ENCODE measurements around the gene KMT5C. TPM values are rescaled to one million over a fixed set of nuclear protein-coding genes. Genes with fewer than 3 reads are reported as not detected.

The KMT5C gene
- total RNA-seq, 2 donors from 2014 or later: 29.2 to 31.3 TPM

- Mint-ChIP-seq H3K27ac (peak within 1 kb of the TSS; percentile 90), H3K9me3 (peaks cover 0 to 2% of the 10 kb centered on the region in 2 donors), H3K4me1 (ENCODE audit: low read depth) (peaks cover 61% of the 10 kb centered on the region), H3K36me3 (ENCODE audit: insufficient read depth in 2 of 2) (peaks cover 15 to 28% of the 10 kb centered on the region in 2 donors), H3K4me3 (peak within 1 kb of the TSS; percentile 92 to 99), H3K27me3 (ENCODE audit: low read depth) (no peaks in the 10 kb centered on the region)
- ATAC-seq (replicated peaks in 1 of 2): peak; percentile 20 to 27
- peak; percentile 58 to 59 for DNase-seq
These were observed 44.6 kb downstream of the KMT5C start, which contains the start of gene TMEM238 for GRCh38 chr19:55384131-55384919. TMEM238 (minus strand) TSS chr19:55384292; CDS start chr19:55384259, 33 bp downstream.

GRCh38 chr19:55384920-55385723 is 45.4 kb downstream of the KMT5C start:
- peaks cover 19 to 33% of the 10 kb centered on the region in 2 donors for H3K36me3 Mint-ChIP-seq (ENCODE audit: insufficient read depth in 2 of 2)
- peak; percentile 78 to 85 for ATAC-seq (replicated peaks in 1 of 2)
- peak overlapping the region; percentile 92 to 99 for H3K4me3 Mint-ChIP-seq
- no peaks in the 10 kb centered on the region for H3K27me3 Mint-ChIP-seq (ENCODE audit: low read depth)
- H3K4me1 Mint-ChIP-seq (ENCODE audit: low read depth): peaks cover 67% of the 10 kb centered on the region
- DNase-seq: peak; percentile 94 to 98
- H3K9me3 Mint-ChIP-seq: peaks cover 0 to 2% of the 10 kb centered on the region in 2 donors
- peak overlapping the region; percentile 89 for H3K27ac Mint-ChIP-seq

- peak; percentile 70 to 72 for ATAC-seq (replicated peaks in 1 of 2)
- H3K36me3 Mint-ChIP-seq (ENCODE audit: insufficient read depth in 2 of 2): peaks cover 21 to 37% of the 10 kb centered on the region in 2 donors
- no peaks in the 10 kb centered on the region for H3K27me3 Mint-ChIP-seq (ENCODE audit: low read depth)
- peaks cover 72% of the 10 kb centered on the region for H3K4me1 Mint-ChIP-seq (ENCODE audit: low read depth)
- H3K27ac Mint-ChIP-seq: peak within 1 kb of the TSS; percentile 89
- peak; percentile 97 to 99 for DNase-seq
- peaks cover 0 to 2% of the 10 kb centered on the region in 2 donors for H3K9me3 Mint-ChIP-seq
- peak within 1 kb of the TSS; percentile 92 to 99 for H3K4me3 Mint-ChIP-seq
These were observed 46.2 kb downstream of the KMT5C start, which contains the start of gene RPL28 for GRCh38 chr19:55385724-55386492. RPL28 (plus strand) TSS chr19:55385932; CDS start chr19:55386358, 426 bp downstream.

GRCh38 chr19:55386493-55386971 is 46.9 kb downstream of the KMT5C start:
- Mint-ChIP-seq H3K9me3 (peaks cover 0 to 2% of the 10 kb centered on the region in 2 donors), H3K27me3 (ENCODE audit: low read depth) (no peaks in the 10 kb centered on the region), H3K36me3 (ENCODE audit: insufficient read depth in 2 of 2) (peaks cover 21 to 34% of the 10 kb centered on the region in 2 donors), H3K4me1 (ENCODE audit: low read depth) (peaks cover 71% of the 10 kb centered on the region), H3K4me3 (peak overlapping the region; percentile 92 to 99), H3K27ac (peak overlapping the region; percentile 89)
- ATAC-seq (replicated peaks in 1 of 2): no peak
- DNase-seq: no peak

- DNase-seq (no peak), ATAC-seq (replicated peaks in 1 of 2) (no peak)
- no peaks in the 10 kb centered on the region for H3K27me3 Mint-ChIP-seq (ENCODE audit: low read depth)
- H3K27ac Mint-ChIP-seq: peak overlapping the region; percentile 89
- H3K4me3 Mint-ChIP-seq: peak overlapping the region; percentile 92 to 99
- H3K9me3 Mint-ChIP-seq: no peaks in the 10 kb centered on the region
- H3K4me1 Mint-ChIP-seq (ENCODE audit: low read depth): peaks cover 57% of the 10 kb centered on the region
- H3K36me3 Mint-ChIP-seq (ENCODE audit: insufficient read depth in 2 of 2): peaks cover 15 to 32% of the 10 kb centered on the region in 2 donors
These were observed 48.2 kb downstream of the KMT5C start for GRCh38 chr19:55387736-55388497.

- peaks cover 50% of the 10 kb centered on the region for H3K4me1 Mint-ChIP-seq (ENCODE audit: low read depth)
- no peaks in the 10 kb centered on the region for H3K27me3 Mint-ChIP-seq (ENCODE audit: low read depth)
- H3K4me3 Mint-ChIP-seq: peak overlapping the region in 1 of 2 donors; percentile 55
- H3K9me3 Mint-ChIP-seq: no peaks in the 10 kb centered on the region
- peaks cover 15 to 32% of the 10 kb centered on the region in 2 donors for H3K36me3 Mint-ChIP-seq (ENCODE audit: insufficient read depth in 2 of 2)
- no peak for ATAC-seq (replicated peaks in 1 of 2)
- H3K27ac Mint-ChIP-seq: peak overlapping the region; percentile 92
- DNase-seq: no peak
These were observed 50.0 kb downstream of the KMT5C start for GRCh38 chr19:55389386-55390317.

- Mint-ChIP-seq H3K27me3 (ENCODE audit: low read depth) (no peaks in the 10 kb centered on the region), H3K4me3 (no peak overlapping the region), H3K27ac (no peak overlapping the region), H3K36me3 (ENCODE audit: insufficient read depth in 2 of 2) (peaks cover 15 to 32% of the 10 kb centered on the region in 2 donors), H3K9me3 (no peaks in the 10 kb centered on the region), H3K4me1 (ENCODE audit: low read depth) (peaks cover 46% of the 10 kb centered on the region)
- ATAC-seq (replicated peaks in 1 of 2) (no peak), DNase-seq (no peak)
These were observed 50.8 kb downstream of the KMT5C start for GRCh38 chr19:55390461-55390880.

GRCh38 chr19:55391191-55391670 is 51.6 kb downstream of the KMT5C start:
- Mint-ChIP-seq H3K4me1 (ENCODE audit: low read depth) (peaks cover 43% of the 10 kb centered on the region), H3K27ac (no peak overlapping the region), H3K9me3 (no peaks in the 10 kb centered on the region), H3K4me3 (no peak overlapping the region), H3K36me3 (ENCODE audit: insufficient read depth in 2 of 2) (peaks cover 12 to 27% of the 10 kb centered on the region in 2 donors), H3K27me3 (ENCODE audit: low read depth) (no peaks in the 10 kb centered on the region)
- ATAC-seq (replicated peaks in 1 of 2) (peak in 1 of 2 donors; percentile 10), DNase-seq (no peak)

GRCh38 chr19:55391702-55392615 is 52.3 kb downstream of the KMT5C start:
- Mint-ChIP-seq H3K27ac (no peak overlapping the region), H3K27me3 (ENCODE audit: low read depth) (no peaks in the 10 kb centered on the region), H3K4me1 (ENCODE audit: low read depth) (peaks cover 36% of the 10 kb centered on the region), H3K9me3 (no peaks in the 10 kb centered on the region), H3K36me3 (ENCODE audit: insufficient read depth in 2 of 2) (peaks cover 8 to 20% of the 10 kb centered on the region in 2 donors), H3K4me3 (no peak overlapping the region)
- ATAC-seq (replicated peaks in 1 of 2): no peak
- DNase-seq: no peak

Measured in activated T-cell treated with anti-CD3 and anti-CD28 coated beads, Interleukin-2, amount 50 U/mL, for 72 hours (primary cell).